Measurements from ENCODE around the gene RAD9A.

RAD9A gene

GRCh38 chr11:67375320-67376055, 16.3 kb upstream of the RAD9A start:
- DNase-seq = no peak

- DNase-seq = no peak
Measured at GRCh38 chr11:67376063-67376820, 15.5 kb upstream of the RAD9A start.

- DNase-seq = no peak
Measured at GRCh38 chr11:67376873-67377808, 14.6 kb upstream of the RAD9A start.

- no peak for DNase-seq
Measured at GRCh38 chr11:67378544-67378943, 13.2 kb upstream of the RAD9A start.

GRCh38 chr11:67379061-67380058, 12.4 kb upstream of the RAD9A start:
- DNase-seq = no peak

GRCh38 chr11:67381244-67381972, 10.4 kb upstream of the RAD9A start:
- DNase-seq = no peak

- DNase-seq = peak; percentile 89
Measured at GRCh38 chr11:67382276-67383136, 9.3 kb upstream of the RAD9A start.

- no peak for DNase-seq
Measured at GRCh38 chr11:67384851-67385366, 6.9 kb upstream of the RAD9A start.

- DNase-seq = no peak
Measured at GRCh38 chr11:67387069-67387468, 4.7 kb upstream of the RAD9A start.

- no peak for DNase-seq
Measured at GRCh38 chr11:67387518-67387917, 4.3 kb upstream of the RAD9A start.

- DNase-seq = peak; percentile 72
Measured at GRCh38 chr11:67389477-67389876, 2.3 kb upstream of the RAD9A start.

- DNase-seq = no peak
Measured at GRCh38 chr11:67390947-67391303, 861 bp upstream of the RAD9A start.

- DNase-seq = no peak
Measured at GRCh38 chr11:67392183-67392715, 463 bp downstream of the RAD9A start.

- DNase-seq = no peak
Measured at GRCh38 chr11:67393437-67393836, 1.7 kb downstream of the RAD9A start.

GRCh38 chr11:67393990-67394389, 2.2 kb downstream of the RAD9A start:
- DNase-seq = no peak

- no peak for DNase-seq
Measured at GRCh38 chr11:67395555-67396258, 3.9 kb downstream of the RAD9A start.

GRCh38 chr11:67396259-67396581, 4.4 kb downstream of the RAD9A start:
- DNase-seq = no peak

GRCh38 chr11:67396587-67397389, 5.0 kb downstream of the RAD9A start:
- no peak for DNase-seq

Measured in activated CD4-positive, alpha-beta T cell treated with anti-CD3 and anti-CD28 coated beads for 48 hours (primary cell).